ENCODE measurements around the gene REEP6.

REEP6 gene

DNA sequence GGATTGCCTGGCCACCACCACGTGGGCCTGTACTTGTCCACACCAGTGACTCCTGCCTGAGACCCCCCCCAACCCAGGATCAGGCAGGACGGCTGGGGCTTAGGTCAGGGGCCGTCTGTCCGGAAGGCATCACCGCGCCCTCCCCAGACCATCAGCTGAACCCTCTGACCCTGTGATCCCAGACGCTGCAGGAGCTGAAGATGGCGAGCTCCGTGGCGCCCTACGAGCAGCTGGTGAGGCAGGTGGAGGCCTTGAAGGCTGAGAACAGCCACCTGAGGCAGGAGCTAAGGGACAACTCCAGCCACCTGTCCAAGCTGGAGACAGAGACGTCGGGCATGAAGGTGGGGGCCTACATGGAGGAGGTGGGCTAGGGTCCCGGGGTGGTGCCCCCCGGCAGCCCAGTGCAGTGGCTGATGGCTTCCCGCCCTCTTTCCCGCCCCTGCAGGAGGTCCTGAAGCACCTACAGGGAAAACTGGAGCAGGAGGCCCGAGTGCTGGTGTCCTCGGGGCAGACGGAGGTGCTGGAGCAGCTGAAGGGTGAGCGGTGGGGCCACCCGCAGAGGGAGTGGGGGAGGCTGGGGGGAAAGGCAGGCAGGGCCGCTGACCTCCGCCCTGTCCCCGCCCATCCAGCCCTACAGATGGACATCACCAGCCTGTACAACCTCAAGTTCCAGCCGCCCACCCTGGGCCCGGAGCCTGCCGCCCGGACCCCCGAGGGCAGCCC lies 38.0 kb upstream of the REEP6 start:
- Histone ChIP-seq H3K23ac (ENCODE audit: low read depth, low read length, poor library complexity) (peak overlapping the region; percentile 92), H3K79me1 (ENCODE audit: low read depth, low read length) (peaks cover 17% of the 10 kb centered on the region), H2AFZ (ENCODE audit: low read length) (no peak overlapping the region), H2BK12ac (ENCODE audit: low read length) (peak overlapping the region; percentile 100), H3K4me2 (ENCODE audit: insufficient read depth, low read length, poor library complexity, severe bottlenecking) (peak overlapping the region; percentile 25), H3K4ac (ENCODE audit: low read length) (peak overlapping the region; percentile 76), H3K18ac (ENCODE audit: low read length) (peak overlapping the region; percentile 99), H2BK5ac (ENCODE audit: low read length) (peak overlapping the region; percentile 94), H4K91ac (ENCODE audit: low read depth, low read length, poor library complexity) (peak overlapping the region; percentile 98), H2BK15ac (ENCODE audit: low read length) (peak overlapping the region; percentile 100), H4K8ac (ENCODE audit: low read depth, low read length) (peak overlapping the region; percentile 48), H3K9ac (ENCODE audit: low read depth, low read length, poor library complexity) (peak overlapping the region; percentile 92), H3K9me3 (replicated peaks in 1 of 2; ENCODE audit: control insufficient read depth in 2 of 2, insufficient read depth in 1 of 2, low read depth in 1 of 2, low read length in 2 of 2) (no peaks in the 10 kb centered on the region), H3K27ac (replicated peaks; ENCODE audit: low read length) (no peak overlapping the region), H3K27me3 (ENCODE audit: control insufficient read depth in 3 of 3, insufficient read depth in 3 of 3, low read depth in 1 of 3, low read length in 3 of 3) (no peaks in the 10 kb centered on the region), H3K4me3 (ENCODE audit: low read length in 2 of 2) (peak overlapping the region in 1 of 2 donors; percentile 75), H2BK120ac (ENCODE audit: low read depth, low read length) (peak overlapping the region; percentile 100), H3K14ac (ENCODE audit: low read length) (peak overlapping the region; percentile 97), H2AK5ac (ENCODE audit: low read depth, low read length) (peak overlapping the region; percentile 99), H3K36me3 (replicated peaks in 1 of 2; ENCODE audit: control insufficient read depth in 2 of 2, insufficient read depth in 2 of 2, low read length in 2 of 2) (peaks cover 12 to 55% of the 10 kb centered on the region in 2 donors), H3K4me1 (ENCODE audit: control insufficient read depth in 2 of 2, insufficient read depth in 1 of 2, low read depth in 1 of 2, low read length in 2 of 2) (peaks cover 39 to 45% of the 10 kb centered on the region in 2 donors)
- no peak for DNase-seq (ENCODE audit: low spot score)
- no CpG with 5 or more reads among the region's 30 CpGs for WGBS, 2 donors (ENCODE audit: extremely low coverage in 2 of 2, insufficient read length in 2 of 2, insufficient replicate concordance in 1 of 2)

DNA sequence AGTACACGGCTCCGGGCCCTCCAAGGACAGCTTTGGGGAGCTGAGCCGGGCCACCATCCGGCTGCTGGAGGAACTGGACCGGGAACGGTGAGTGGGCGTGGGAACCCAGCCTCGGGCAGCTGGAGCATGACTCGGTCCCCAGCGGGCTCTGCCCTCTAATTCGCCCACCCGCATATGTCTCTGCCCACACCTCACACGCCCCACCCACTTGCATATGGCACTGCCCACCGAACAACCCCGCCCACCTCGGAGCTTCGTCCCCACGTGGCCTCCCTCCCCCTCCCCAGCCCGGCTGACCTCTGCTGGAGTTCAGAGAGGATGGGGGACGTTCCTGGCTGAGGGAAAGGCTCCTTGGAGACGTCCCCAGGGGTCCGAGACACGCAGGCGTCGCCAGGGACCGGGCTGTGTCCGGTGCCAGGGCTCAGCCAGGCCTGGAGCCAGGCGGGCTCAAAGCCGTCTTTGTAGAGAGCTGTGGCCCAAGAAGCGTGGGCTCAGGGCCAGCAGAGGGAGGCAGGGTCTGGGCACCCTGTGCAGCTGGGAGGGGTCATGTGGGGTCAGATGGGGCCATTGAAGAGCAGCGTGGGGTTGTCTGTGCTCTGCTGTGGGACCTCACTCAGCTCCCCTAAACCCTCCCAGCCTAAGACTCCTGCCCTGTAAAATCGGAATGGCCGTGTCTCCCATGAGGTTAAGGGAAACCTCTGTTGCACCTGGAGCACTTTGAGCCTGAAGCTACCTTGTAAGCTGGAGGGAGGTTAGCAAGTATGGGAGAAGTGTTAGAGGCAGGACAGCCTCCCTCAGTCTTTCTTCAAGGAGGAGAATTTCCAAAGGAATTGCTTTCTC lies 37.2 kb upstream of the REEP6 start:
- Histone ChIP-seq H3K9me3 (replicated peaks in 1 of 2; ENCODE audit: control insufficient read depth in 2 of 2, insufficient read depth in 1 of 2, low read depth in 1 of 2, low read length in 2 of 2) (no peaks in the 10 kb centered on the region), H3K4me2 (ENCODE audit: insufficient read depth, low read length, poor library complexity, severe bottlenecking) (no peak overlapping the region), H3K4me1 (ENCODE audit: control insufficient read depth in 2 of 2, insufficient read depth in 1 of 2, low read depth in 1 of 2, low read length in 2 of 2) (peaks cover 39 to 44% of the 10 kb centered on the region in 2 donors), H2AFZ (ENCODE audit: low read length) (no peak overlapping the region), H3K4ac (ENCODE audit: low read length) (peak overlapping the region; percentile 76), H4K8ac (ENCODE audit: low read depth, low read length) (no peak overlapping the region), H3K14ac (ENCODE audit: low read length) (no peak overlapping the region), H3K9ac (ENCODE audit: low read depth, low read length, poor library complexity) (no peak overlapping the region), H2BK15ac (ENCODE audit: low read length) (peak overlapping the region; percentile 100), H3K36me3 (replicated peaks in 1 of 2; ENCODE audit: control insufficient read depth in 2 of 2, insufficient read depth in 2 of 2, low read length in 2 of 2) (peaks cover 18 to 63% of the 10 kb centered on the region in 2 donors), H3K79me1 (ENCODE audit: low read depth, low read length) (peaks cover 17% of the 10 kb centered on the region), H4K91ac (ENCODE audit: low read depth, low read length, poor library complexity) (no peak overlapping the region), H3K18ac (ENCODE audit: low read length) (peak overlapping the region; percentile 99), H2BK120ac (ENCODE audit: low read depth, low read length) (no peak overlapping the region), H2BK5ac (ENCODE audit: low read length) (no peak overlapping the region), H3K4me3 (ENCODE audit: low read length in 2 of 2) (no peak overlapping the region), H2AK5ac (ENCODE audit: low read depth, low read length) (peak overlapping the region; percentile 99), H3K27me3 (ENCODE audit: control insufficient read depth in 3 of 3, insufficient read depth in 3 of 3, low read depth in 1 of 3, low read length in 3 of 3) (no peaks in the 10 kb centered on the region), H3K23ac (ENCODE audit: low read depth, low read length, poor library complexity) (no peak overlapping the region), H2BK12ac (ENCODE audit: low read length) (no peak overlapping the region), H3K27ac (replicated peaks; ENCODE audit: low read length) (no peak overlapping the region)
- no peak for DNase-seq (ENCODE audit: low spot score)
- no CpG with 5 or more reads among the region's 33 CpGs for WGBS, 2 donors (ENCODE audit: extremely low coverage in 2 of 2, insufficient read length in 2 of 2, insufficient replicate concordance in 1 of 2)

DNA sequence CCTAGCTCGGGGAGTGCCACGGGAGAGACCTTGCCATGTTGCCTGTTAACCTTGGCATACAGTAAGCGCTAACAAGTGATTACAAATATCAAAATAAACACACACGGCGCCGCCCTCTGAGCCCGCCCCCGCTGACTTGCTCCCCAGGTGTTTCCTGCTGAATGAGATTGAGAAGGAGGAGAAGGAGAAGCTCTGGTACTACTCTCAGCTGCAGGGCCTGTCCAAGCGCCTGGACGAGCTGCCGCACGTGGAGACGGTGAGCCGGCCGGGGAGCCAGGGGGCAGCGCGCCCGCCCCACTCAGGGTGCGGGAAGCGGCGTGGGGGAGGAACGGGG lies 36.0 kb upstream of the REEP6 start:
- Histone ChIP-seq H3K9ac (ENCODE audit: low read depth, low read length, poor library complexity) (no peak overlapping the region), H2BK5ac (ENCODE audit: low read length) (no peak overlapping the region), H3K23ac (ENCODE audit: low read depth, low read length, poor library complexity) (peak overlapping the region; percentile 91), H2BK12ac (ENCODE audit: low read length) (peak overlapping the region; percentile 73), H4K91ac (ENCODE audit: low read depth, low read length, poor library complexity) (no peak overlapping the region), H2BK120ac (ENCODE audit: low read depth, low read length) (no peak overlapping the region), H3K4ac (ENCODE audit: low read length) (peak overlapping the region; percentile 53), H3K9me3 (replicated peaks in 1 of 2; ENCODE audit: control insufficient read depth in 2 of 2, insufficient read depth in 1 of 2, low read depth in 1 of 2, low read length in 2 of 2) (no peaks in the 10 kb centered on the region), H3K14ac (ENCODE audit: low read length) (no peak overlapping the region), H3K27ac (replicated peaks; ENCODE audit: low read length) (no peak overlapping the region), H3K79me1 (ENCODE audit: low read depth, low read length) (peaks cover 17% of the 10 kb centered on the region), H4K8ac (ENCODE audit: low read depth, low read length) (no peak overlapping the region), H3K18ac (ENCODE audit: low read length) (peak overlapping the region; percentile 80), H2AK5ac (ENCODE audit: low read depth, low read length) (peak overlapping the region; percentile 56), H2AFZ (ENCODE audit: low read length) (no peak overlapping the region), H3K4me1 (ENCODE audit: control insufficient read depth in 2 of 2, insufficient read depth in 1 of 2, low read depth in 1 of 2, low read length in 2 of 2) (peaks cover 32 to 35% of the 10 kb centered on the region in 2 donors), H3K4me3 (ENCODE audit: low read length in 2 of 2) (peak overlapping the region in 1 of 2 donors; percentile 36), H3K36me3 (replicated peaks in 1 of 2; ENCODE audit: control insufficient read depth in 2 of 2, insufficient read depth in 2 of 2, low read length in 2 of 2) (peaks cover 25 to 75% of the 10 kb centered on the region in 2 donors), H3K4me2 (ENCODE audit: insufficient read depth, low read length, poor library complexity, severe bottlenecking) (no peak overlapping the region), H3K27me3 (ENCODE audit: control insufficient read depth in 3 of 3, insufficient read depth in 3 of 3, low read depth in 1 of 3, low read length in 3 of 3) (no peaks in the 10 kb centered on the region), H2BK15ac (ENCODE audit: low read length) (peak overlapping the region; percentile 26)
- no peak for DNase-seq (ENCODE audit: low spot score)
- WGBS, 2 donors (ENCODE audit: extremely low coverage in 2 of 2, insufficient read length in 2 of 2, insufficient replicate concordance in 1 of 2) = no CpG with 5 or more reads among the region's 22 CpGs

Data from neuronal stem cell (in vitro differentiated cells).